CD4-positive, alpha-beta T cell treated with Interleukin-1 beta for 1 hour (primary cell): Measurements from ENCODE around the gene KRTAP20-3.

Source experiments
- DNase-seq, 2 donors: peaks; one replicate each; pipeline ENCODE4 v3.0.0-alpha.2; 2020 to 2022

KRTAP20-3 gene

GRCh38 chr21:30689822-30690221, 47.2 kb downstream of the KRTAP20-3 start:
- no peak for DNase-seq
